T-helper 2 cell treated with Interferon-gamma antibody and Interleukin-4, amounts not matched to agents 5 μg/mL and 100 μg/mL, for 36 hours (primary cell): ENCODE results near the gene TBC1D13.

Experiments used
- DNase-seq: peaks from one replicate; pipeline ENCODE4 v3.0.0; 2021; ENCODE audit warnings: low spot score
- H3K27ac Mint-ChIP-seq: one replicate; pipeline ENCODE4 v1.8.0; 2021; ENCODE audit warnings: mild to moderate bottlenecking, mixed read lengths
- H3K27me3 Mint-ChIP-seq: one replicate; pipeline ENCODE4 v1.8.0; 2021; ENCODE audit warnings: low read depth, mixed read lengths
- H3K36me3 Mint-ChIP-seq: one replicate; pipeline ENCODE4 v1.8.0; 2021; ENCODE audit warnings: low read depth, mixed read lengths
- H3K4me1 Mint-ChIP-seq: one replicate; pipeline ENCODE4 v1.8.0; 2021; ENCODE audit warnings: low read depth, mixed read lengths
- H3K4me3 Mint-ChIP-seq: one replicate; pipeline ENCODE4 v1.8.0; 2022; ENCODE audit warnings: mild to moderate bottlenecking, moderate library complexity, mixed read lengths
- H3K9me3 Mint-ChIP-seq: one replicate; pipeline ENCODE4 v1.8.0; 2021; ENCODE audit warnings: mixed read lengths

The TBC1D13 gene

GRCh38 chr9:128820665-128821583 is 33.9 kb downstream of the TBC1D13 start:
- peak overlapping the region; percentile 31 for H3K27ac Mint-ChIP-seq
- DNase-seq, result no peak
- no peaks in the 10 kb centered on the region for H3K9me3 Mint-ChIP-seq
- H3K4me3 Mint-ChIP-seq, result peak overlapping the region; percentile 51
- peaks cover 8% of the 10 kb centered on the region for H3K4me1 Mint-ChIP-seq
- no peaks in the 10 kb centered on the region for H3K27me3 Mint-ChIP-seq
- H3K36me3 Mint-ChIP-seq, result peaks cover 18% of the 10 kb centered on the region

GRCh38 chr9:128821584-128822406 is 34.7 kb downstream of the TBC1D13 start:
- Mint-ChIP-seq H3K9me3 (no peaks in the 10 kb centered on the region), H3K4me3 (no peak overlapping the region), H3K27ac (peak overlapping the region; percentile 31)

GRCh38 chr9:128822407-128823042 is 35.5 kb downstream of the TBC1D13 start:
- no peak for DNase-seq
- Mint-ChIP-seq H3K4me1 (peaks cover 8% of the 10 kb centered on the region), H3K4me3 (no peak overlapping the region), H3K9me3 (no peaks in the 10 kb centered on the region), H3K27me3 (no peaks in the 10 kb centered on the region), H3K36me3 (peaks cover 28% of the 10 kb centered on the region), H3K27ac (no peak overlapping the region)

More at GRCh38 chr9:128821584-128822406, 34.7 kb downstream of the TBC1D13 start:
- no peaks in the 10 kb centered on the region for H3K27me3 Mint-ChIP-seq
- DNase-seq, result no peak
- H3K4me1 Mint-ChIP-seq, result peaks cover 8% of the 10 kb centered on the region
- H3K36me3 Mint-ChIP-seq, result peaks cover 22% of the 10 kb centered on the region

GRCh38 chr9:128823362-128823902 is 36.4 kb downstream of the TBC1D13 start:
- H3K36me3 Mint-ChIP-seq, result peaks cover 32% of the 10 kb centered on the region
- no peak overlapping the region for H3K4me3 Mint-ChIP-seq
- no peaks in the 10 kb centered on the region for H3K27me3 Mint-ChIP-seq
- no peaks in the 10 kb centered on the region for H3K9me3 Mint-ChIP-seq
- no peak overlapping the region for H3K27ac Mint-ChIP-seq
- peaks cover 11% of the 10 kb centered on the region for H3K4me1 Mint-ChIP-seq
- no peak for DNase-seq

GRCh38 chr9:128823903-128824406 is 36.9 kb downstream of the TBC1D13 start:
- peaks cover 17% of the 10 kb centered on the region for H3K4me1 Mint-ChIP-seq
- no peaks in the 10 kb centered on the region for H3K27me3 Mint-ChIP-seq
- no peak overlapping the region for H3K27ac Mint-ChIP-seq
- no peak for DNase-seq
- no peak overlapping the region for H3K4me3 Mint-ChIP-seq
- no peaks in the 10 kb centered on the region for H3K9me3 Mint-ChIP-seq
- H3K36me3 Mint-ChIP-seq, result peaks cover 38% of the 10 kb centered on the region

GRCh38 chr9:128824911-128825310 is 37.9 kb downstream of the TBC1D13 start:
- no peak overlapping the region for H3K4me3 Mint-ChIP-seq
- H3K36me3 Mint-ChIP-seq, result peaks cover 42% of the 10 kb centered on the region
- DNase-seq, result no peak
- H3K4me1 Mint-ChIP-seq, result peaks cover 16% of the 10 kb centered on the region
- H3K9me3 Mint-ChIP-seq, result no peaks in the 10 kb centered on the region
- H3K27ac Mint-ChIP-seq, result no peak overlapping the region
- no peaks in the 10 kb centered on the region for H3K27me3 Mint-ChIP-seq

GRCh38 chr9:128825923-128826700 is 39.1 kb downstream of the TBC1D13 start:
- no peaks in the 10 kb centered on the region for H3K9me3 Mint-ChIP-seq
- no peak overlapping the region for H3K27ac Mint-ChIP-seq
- peaks cover 42% of the 10 kb centered on the region for H3K36me3 Mint-ChIP-seq
- H3K27me3 Mint-ChIP-seq, result no peaks in the 10 kb centered on the region
- peaks cover 17% of the 10 kb centered on the region for H3K4me1 Mint-ChIP-seq
- no peak for DNase-seq
- no peak overlapping the region for H3K4me3 Mint-ChIP-seq

GRCh38 chr9:128828267-128828666 is 41.2 kb downstream of the TBC1D13 start:
- DNase-seq, result no peak
- peaks cover 17% of the 10 kb centered on the region for H3K4me1 Mint-ChIP-seq
- H3K27me3 Mint-ChIP-seq, result no peaks in the 10 kb centered on the region
- H3K36me3 Mint-ChIP-seq, result peaks cover 31% of the 10 kb centered on the region
- H3K27ac Mint-ChIP-seq, result peak overlapping the region; percentile 91
- H3K4me3 Mint-ChIP-seq, result peak overlapping the region; percentile 99
- no peaks in the 10 kb centered on the region for H3K9me3 Mint-ChIP-seq

GRCh38 chr9:128828719-128829452 is 41.8 kb downstream of the TBC1D13 start:
- Mint-ChIP-seq H3K9me3 (no peaks in the 10 kb centered on the region), H3K36me3 (peaks cover 31% of the 10 kb centered on the region), H3K27ac (peak overlapping the region; percentile 91), H3K4me3 (peak overlapping the region; percentile 99), H3K4me1 (peaks cover 17% of the 10 kb centered on the region), H3K27me3 (no peaks in the 10 kb centered on the region)
- DNase-seq, result no peak

- Mint-ChIP-seq H3K27me3 (no peaks in the 10 kb centered on the region), H3K27ac (peak within 1 kb of the TSS; percentile 91), H3K9me3 (no peaks in the 10 kb centered on the region), H3K4me1 (peaks cover 17% of the 10 kb centered on the region), H3K4me3 (peak within 1 kb of the TSS; percentile 99), H3K36me3 (peaks cover 29% of the 10 kb centered on the region)
- peak; percentile 94 for DNase-seq
Observed at GRCh38 chr9:128829477-128830251, 42.6 kb downstream of the TBC1D13 start, which contains the start of gene SPOUT1. TSS of gene SPOUT1 (minus strand) at chr9:128829794. CDS start at chr9:128829780, 14 bp downstream.

- H3K9me3 Mint-ChIP-seq, result no peaks in the 10 kb centered on the region
- peaks cover 11% of the 10 kb centered on the region for H3K4me1 Mint-ChIP-seq
- no peak overlapping the region for H3K4me3 Mint-ChIP-seq
- peaks cover 12% of the 10 kb centered on the region for H3K36me3 Mint-ChIP-seq
- no peak for DNase-seq
- no peak overlapping the region for H3K27ac Mint-ChIP-seq
- H3K27me3 Mint-ChIP-seq, result no peaks in the 10 kb centered on the region
Observed at GRCh38 chr9:128833696-128834095, 46.6 kb downstream of the TBC1D13 start.
